ENCODE data around the gene WWC2.
A peak's percentile ranks its signal among the peaks of the same experiment; 100 is the strongest.
"Not testable (repeated sequence)": the region's sequence is repeated elsewhere in the genome, so short reads cannot be mapped to it uniquely, and the experiment has no call there.

Gene WWC2

DNA sequence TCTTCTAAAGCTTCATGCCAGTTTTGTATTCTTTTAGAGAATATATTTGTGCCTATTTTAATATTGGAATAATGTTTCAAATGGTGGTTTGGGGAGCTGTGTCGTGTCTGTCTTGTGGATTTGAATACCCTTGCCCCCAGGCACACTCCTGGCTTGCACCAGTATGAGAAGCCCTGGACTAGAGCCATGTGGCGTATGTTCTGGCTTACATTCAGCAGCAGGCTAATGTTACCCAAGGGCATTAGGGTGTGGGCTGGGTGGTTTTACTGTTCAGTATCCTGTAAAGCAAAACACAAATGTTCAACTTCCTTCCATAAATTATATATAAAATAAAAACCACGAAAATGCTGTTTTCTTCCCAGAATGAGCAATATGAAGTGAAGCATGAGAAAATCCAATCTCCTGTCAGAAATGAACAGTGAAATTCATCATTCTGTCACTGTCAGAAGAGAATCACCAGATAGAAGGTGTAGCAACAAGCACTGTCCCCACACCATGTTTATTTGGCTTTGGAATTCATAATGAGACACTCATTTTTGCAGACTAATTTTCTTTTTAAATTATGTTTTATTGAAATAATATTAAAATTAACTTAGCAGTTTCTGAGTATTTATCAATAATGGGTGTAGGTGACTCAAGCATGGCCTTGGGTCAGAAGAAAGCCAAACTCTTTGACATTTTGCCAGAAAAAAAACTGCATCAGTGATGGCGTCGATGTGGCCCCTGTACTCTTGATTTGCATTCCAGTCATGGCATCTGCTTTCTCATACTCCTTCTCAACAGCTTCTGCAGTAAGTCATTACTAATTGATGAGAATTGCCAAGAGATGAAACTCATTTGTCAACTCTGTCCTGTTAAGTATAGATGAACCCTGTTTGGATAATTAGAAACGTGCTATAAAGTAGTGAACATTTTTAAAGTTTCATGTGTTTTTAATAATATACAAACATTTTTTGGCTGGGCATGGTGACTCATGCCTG, 43.8 kb downstream of the WWC2 start:
- peak; percentile 75 for DNase-seq (ENCODE audit: low read depth, low spot score)

- DNase-seq (ENCODE audit: low read depth, low spot score): no peak
Measured at GRCh38 chr4:183144787-183145186, 45.7 kb downstream of the WWC2 start.

DNA sequence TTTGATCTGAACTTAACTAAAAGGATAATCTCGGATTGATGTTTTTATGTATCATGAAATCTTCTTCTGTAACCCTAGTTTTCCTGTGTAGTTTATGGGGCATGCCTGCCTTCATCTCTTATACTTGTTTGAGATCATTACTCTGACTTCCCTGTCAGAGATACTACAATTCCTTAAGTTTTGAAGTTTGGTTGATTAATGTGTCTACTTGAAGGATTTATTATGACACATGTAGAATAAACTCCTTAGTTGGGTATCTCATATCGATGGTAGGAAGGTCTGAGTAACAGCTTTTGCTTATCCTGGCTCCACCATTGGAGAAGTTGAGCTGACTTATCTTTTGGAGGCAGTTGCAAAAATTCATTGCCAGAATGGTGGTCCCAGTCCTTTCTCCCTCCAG, 46.7 kb downstream of the WWC2 start:
- no peak for DNase-seq (ENCODE audit: low read depth, low spot score)

DNA sequence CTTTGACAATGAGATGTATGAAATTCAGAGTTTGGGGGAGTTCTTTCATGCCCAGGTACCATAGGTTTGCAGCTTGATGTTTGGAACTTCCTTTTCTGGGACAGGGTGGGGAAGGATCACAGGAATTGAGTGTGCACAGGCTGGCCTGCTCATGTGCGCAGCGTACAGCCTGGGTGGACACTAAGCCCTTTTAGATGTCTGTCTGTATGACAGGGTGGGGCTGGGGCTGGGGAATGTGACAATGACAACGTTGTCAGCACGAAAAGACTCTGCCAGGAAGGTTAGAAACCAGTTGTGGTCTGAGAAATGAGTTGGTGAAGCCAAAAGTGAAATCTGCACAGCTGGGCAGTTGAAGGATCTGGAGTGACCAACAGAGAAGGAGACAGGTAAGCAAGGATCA, 47.4 kb downstream of the WWC2 start:
- no peak for DNase-seq (ENCODE audit: low read depth, low spot score)

DNA sequence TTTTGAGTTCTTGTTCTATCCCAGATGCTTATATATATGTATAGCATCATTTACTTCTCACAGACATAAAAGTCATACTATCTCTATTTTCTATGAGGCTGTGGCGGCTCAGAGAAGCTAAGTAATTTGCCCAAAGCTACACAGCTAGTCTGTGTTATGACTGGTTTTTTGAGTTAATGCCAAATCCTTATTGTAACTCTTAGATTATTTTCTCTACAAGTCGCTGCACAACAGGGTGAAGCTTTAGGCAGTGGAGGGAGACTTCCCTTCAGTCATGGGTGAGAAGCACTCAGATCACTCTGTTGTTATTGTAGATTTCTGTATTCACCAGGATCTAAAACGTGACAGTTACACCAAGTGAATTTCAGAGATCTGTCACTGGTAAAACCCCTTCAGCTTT, 48.1 kb downstream of the WWC2 start:
- no peak for DNase-seq (ENCODE audit: low read depth, low spot score)

DNA sequence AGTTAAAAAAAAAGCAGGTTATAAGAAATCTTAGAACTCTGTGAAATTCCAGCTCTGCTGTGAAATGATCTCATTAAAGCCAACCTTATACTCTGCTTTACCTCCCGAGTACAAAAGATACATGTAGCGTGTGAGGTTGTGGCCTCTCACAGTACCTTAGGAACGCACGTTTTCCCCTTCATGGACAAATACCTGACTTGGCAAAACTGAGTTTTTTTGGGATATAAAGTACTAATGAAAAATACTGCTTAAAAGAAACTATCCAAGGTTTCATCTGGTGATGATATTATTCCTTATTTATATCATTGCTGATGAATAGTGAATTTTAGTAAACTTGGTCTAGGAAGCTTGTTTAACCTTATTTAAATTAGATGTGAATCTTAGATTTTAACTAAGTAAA, 48.9 kb downstream of the WWC2 start:
- DNase-seq (ENCODE audit: low read depth, low spot score): no peak

DNA sequence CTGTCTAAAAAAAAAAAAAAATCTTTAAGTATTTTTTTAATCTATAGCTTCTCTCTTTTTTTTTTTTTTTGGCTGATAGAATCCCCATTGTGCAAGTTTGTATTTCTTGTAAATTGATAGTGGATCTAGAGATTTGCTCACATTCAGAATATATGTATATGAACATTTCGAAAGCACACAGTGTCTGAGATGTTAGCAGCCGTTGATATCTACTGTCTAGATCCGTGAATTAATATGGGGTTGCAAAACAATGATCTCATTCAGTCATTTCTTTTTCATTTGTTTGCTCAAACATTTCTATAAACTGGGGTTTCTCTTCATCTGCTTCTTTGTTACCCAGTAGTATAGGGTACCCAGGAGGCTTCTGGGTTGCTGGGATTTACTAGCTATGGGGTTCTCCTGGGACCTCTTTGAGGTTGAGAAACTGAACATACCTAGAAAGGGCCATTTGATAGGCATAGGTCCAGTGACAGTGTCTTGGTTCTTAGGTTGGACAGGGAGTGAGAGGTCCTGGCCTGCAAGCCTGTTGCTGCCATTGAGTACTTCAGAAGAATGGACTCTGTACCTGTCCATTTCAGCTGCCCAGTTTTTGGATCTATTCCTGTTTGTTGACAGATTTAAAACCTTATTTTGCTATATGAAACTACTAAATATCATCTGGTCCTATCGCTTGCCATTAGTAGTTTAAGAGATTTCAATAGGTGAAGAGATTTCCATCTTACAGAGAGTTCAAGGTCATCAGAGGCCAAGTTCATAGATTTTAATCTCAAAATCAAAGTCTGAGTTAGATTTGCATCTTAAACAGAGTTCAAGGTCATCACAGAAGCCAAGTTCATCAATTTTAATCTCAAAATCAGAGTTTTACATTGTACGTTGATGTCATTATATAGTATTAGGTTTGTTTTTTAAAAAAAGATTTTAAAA, 50.8 kb downstream of the WWC2 start:
- DNase-seq (ENCODE audit: low read depth, low spot score): no peak

DNA sequence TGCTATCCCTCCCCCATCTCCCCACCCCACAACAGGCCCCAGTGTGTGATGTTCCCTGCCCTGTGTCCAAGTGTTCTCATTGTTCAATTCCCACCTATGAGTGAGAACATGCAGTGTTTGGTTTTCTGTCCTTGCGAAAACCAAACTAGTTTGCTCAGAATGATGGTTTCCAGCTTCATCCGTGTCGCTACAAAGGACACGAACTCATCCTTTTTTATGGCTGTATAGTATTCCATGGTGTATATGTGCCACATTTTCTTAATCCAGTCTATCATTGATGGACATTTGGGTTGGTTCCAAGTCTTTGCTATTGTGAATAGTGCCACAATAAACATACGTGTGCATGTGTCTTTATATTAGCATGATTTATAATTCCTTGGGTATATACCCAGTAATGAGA, 51.6 kb downstream of the WWC2 start:
- not testable (repeated sequence) for DNase-seq (ENCODE audit: low read depth, low spot score)

DNA sequence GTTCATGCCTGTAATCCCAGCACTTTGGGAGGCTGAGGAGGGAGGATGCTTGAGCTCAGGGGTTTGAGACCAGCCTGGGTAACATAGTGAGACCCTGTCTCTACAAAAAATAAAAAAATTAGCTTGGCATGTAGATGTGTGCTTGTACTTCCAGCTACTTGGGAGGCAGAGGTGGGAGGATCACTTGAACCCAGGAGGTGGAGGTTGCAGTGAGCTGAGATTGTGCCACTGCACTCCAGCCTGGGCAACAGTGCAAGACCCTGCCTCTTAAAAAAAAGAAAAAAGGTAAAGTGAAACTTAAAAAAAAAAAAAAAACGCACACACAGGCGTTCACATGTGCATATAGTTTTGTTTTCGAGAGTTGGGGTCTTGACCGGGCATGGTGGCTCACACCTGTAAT, 53.2 kb downstream of the WWC2 start:
- not testable (repeated sequence) for DNase-seq (ENCODE audit: low read depth, low spot score)

DNA sequence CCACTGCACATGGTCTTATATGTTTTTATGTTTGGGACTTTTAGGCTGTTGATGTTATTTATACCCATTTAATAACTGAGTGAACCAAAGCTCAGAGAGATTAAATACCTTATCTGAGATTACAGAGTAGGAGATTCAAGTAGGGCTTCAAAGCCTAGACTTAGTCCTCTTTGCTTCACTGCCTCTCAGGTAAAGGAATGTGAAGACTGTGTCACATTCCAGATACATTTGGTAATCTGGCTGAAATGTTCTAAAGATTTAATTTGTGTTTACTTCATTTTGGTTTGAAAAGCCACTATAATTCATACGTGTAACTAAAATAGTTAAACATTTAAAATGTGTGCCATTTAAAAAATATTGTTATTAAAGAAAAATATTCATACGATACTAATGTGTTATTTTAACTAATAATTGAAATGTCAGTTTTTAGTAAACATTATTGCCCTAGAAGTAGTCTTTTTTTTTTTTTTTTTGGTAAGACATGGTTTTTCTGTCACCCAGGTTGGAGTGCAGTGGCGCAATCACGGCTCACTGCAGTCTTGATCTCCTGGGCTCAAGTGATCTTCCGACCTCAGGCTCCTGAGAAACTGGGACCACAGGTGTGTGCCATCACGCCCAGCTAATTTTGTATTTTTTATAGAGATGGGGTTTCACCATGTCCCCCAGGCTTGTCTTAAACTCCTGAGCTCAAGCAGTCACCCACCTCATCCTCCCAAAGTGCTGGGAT, 54.3 kb downstream of the WWC2 start:
- no peak for DNase-seq (ENCODE audit: low read depth, low spot score)

GRCh38 chr4:183154701-183155391, 55.8 kb downstream of the WWC2 start:
- DNase-seq (ENCODE audit: low read depth, low spot score): no peak

DNA sequence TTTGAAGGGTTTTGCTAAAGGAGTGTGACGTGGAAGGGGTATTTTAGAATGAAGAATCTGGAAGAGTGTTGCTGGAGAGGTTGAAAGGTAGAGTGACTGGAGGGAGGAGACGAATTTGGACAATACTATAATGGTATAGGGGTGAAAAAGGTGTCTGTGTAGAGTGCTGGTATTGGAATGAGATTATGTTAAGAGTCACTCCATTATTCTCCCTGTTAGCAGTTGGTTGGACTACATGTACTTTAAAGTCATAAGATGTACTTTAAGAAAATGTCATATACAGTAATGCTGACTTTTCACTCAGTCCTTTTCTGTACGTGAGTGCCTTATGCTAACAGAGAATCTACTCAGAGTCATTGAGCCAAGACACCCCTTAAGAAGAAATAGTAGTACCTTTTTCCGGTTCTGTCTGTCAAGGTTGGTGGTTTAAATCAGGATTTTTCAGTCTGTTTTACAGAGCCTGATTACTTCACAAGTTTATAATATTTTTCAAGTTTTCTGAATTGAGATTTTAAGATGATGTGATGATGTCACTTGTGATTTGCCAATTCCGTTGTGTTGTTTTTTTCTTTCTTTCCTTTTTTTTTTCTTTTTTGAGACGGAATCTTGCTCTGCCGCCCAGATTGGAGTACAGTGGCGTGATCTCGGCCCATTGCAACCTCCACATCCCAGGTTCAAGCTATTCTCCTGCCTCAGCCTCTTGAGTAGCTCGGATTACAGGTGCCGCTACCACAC, 56.6 kb downstream of the WWC2 start:
- DNase-seq (ENCODE audit: low read depth, low spot score): no peak

DNA sequence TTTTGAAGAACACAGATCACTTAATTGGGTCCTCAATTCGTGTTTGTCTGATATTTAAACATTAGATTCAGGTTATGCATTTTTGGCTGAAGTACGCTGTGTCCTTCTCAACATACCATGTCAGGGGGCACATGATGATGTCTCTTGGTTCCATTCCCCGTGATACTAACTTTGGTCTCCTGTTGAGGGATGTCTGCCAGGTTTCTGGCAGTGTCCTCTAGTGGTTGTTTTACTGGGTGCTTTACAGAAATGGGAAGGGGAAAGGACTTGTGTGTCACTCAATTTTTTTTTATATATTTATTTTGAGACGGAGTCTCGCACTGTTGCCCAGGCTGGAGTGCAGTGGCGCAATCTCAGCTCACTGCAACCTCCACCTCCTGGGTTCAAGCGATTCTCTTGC, 58.2 kb downstream of the WWC2 start:
- no peak for DNase-seq (ENCODE audit: low read depth, low spot score)

DNA sequence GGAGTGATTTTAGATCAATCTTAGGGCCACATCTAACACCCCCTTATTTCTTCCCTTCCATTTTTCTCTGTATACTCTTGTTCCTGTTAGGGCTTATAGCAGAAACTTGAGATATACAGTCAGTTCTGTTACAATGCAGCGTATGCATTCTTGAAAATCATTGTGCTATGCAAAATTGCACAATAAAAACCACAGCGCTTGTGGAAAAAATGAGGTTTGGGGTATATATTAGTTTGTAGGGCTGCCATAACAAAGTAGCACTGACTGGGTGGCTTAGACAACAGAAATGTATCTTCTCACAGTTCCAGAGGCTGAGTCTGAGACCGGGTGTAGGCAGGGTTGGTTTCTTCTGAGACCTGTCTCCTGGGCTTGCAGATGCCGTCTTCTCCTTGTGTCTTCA, 59.0 kb downstream of the WWC2 start:
- no peak for DNase-seq (ENCODE audit: low read depth, low spot score)

- no peak for DNase-seq (ENCODE audit: low read depth, low spot score)
Measured at GRCh38 chr4:183161630-183162029, 62.6 kb downstream of the WWC2 start.

DNA sequence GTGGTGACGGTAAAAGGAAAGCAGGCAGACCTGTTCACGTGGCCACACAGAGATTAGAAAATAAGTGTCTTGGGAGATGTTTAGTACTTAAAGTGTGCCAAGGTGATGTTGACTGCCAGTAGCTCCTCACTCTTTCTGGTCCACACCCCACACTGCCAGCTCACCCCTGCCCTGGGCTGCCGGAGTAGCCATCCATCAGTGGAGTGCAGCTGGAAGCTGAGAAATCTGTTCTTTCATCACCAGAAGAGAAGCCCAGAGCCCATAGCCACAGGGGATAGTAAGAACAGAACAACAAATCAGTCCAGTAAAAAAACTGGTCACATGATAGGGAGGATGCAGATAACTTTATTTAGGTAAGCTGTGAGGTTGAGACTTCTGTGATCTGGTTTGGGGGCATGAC, 64.1 kb downstream of the WWC2 start:
- no peak for DNase-seq (ENCODE audit: low read depth, low spot score)

GRCh38 chr4:183164963-183165362, 65.9 kb downstream of the WWC2 start:
- no peak for DNase-seq (ENCODE audit: low read depth, low spot score)

- no peak for DNase-seq (ENCODE audit: low read depth, low spot score)
Measured at GRCh38 chr4:183165376-183165775, 66.3 kb downstream of the WWC2 start.

GRCh38 chr4:183170894-183171293, 71.8 kb downstream of the WWC2 start:
- DNase-seq (ENCODE audit: low read depth, low spot score): no peak

DNA sequence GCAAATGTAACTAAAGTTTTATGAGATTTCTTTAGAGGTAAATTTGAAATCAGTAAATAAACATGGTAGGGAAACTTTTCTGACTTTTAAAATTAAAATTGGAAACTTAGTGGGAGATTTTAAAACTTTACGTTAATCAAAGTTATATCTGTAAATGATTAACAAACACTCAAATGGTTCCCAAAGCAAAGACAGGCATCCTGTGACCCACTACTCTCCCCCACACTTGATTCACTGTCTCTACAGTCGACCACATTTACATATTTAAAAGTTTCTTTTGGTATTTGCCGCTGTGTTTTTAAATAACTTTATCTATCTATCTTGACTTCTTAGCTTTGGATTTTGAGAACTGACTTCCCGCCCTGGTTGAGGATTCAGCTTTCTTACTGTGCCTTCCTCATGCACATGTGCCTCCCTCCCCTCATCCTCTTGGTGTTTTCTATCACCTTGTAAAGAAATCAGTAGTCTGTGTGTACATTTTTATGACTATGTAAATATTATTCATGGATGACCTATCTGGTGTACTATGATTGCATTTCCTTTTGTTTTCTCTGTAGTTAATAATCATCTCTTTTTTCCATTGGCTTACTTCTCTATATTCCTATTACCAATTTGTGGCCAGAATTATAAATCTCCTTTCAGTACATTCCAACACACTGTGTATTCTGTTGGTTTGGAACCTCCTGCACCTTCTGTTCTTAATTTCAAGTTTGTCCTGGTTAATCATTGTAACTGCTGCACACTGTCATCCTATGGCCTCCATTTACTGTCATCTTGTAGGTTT, 72.6 kb downstream of the WWC2 start:
- no peak for DNase-seq (ENCODE audit: low read depth, low spot score)
